H1 (cell line): ENCODE results near the gene DGKD. TPM values are rescaled to one million over a fixed set of nuclear protein-coding genes. Genes with fewer than 3 reads are reported as not detected.

Experiments
- CTBP2 ChIP-seq: IDR thresholded peaks from 2 replicates; pipeline ENCODE4 v1.7.0; 2011; ENCODE audit warnings: borderline replicate concordance, mild to moderate bottlenecking, moderate library complexity, mixed read lengths, low read length; ENCODE audit not compliant: insufficient read depth, insufficient read length
- GTF2F1 ChIP-seq: IDR thresholded peaks from 2 replicates; pipeline ENCODE4 v1.6.1; 2012; ENCODE audit warnings: low read depth, low read length, improper control_type of control experiment, borderline replicate concordance
- RBBP5 ChIP-seq: IDR thresholded peaks from 2 replicates; pipeline ENCODE4 v1.7.1; 2012; ENCODE audit warnings: low read depth, mild to moderate bottlenecking, inconsistent platforms, low read length, moderate library complexity, borderline replicate concordance
- polyA plus RNA-seq, 7 experiments: library from polyadenylated mRNA; depleted of rRNA in 3 of 7; stranded (reverse) in 5 of 7; unstranded in 2 of 7; fragments of >200 nt in 5 of 7; fragments of 200-250 nt in 2 of 7; gene quantifications; 1 replicate in 5 of 7; 2 replicates in 1 of 7; 4 replicates in 1 of 7; pipeline versions ENCODE4 v1.2.1 to v1.2.3, GENCODE V29; 2011 to 2013; ENCODE audit warnings: missing spikeins in 2 of 7, mixed read lengths in 2 of 7
- total RNA-seq: library from RNA; stranded (reverse); fragmentation: NEBNext Ultra II Directional; extraction: Animal tissue kit (Norgen Biotek cat#: 25700); gene quantifications from 2 replicates; pipeline ENCODE4 v1.2.1, GENCODE V29; 2021

Gene DGKD
- total and polyA plus RNA-seq, 2 of the 8 experiments (the other 6 are each of a cell fraction or from before 2014, with no cell fraction given): 7.7 to 30.9 TPM

GRCh38 chr2:233449081-233449901 lies 95.0 kb downstream of the DGKD start (continued):
- no peak for TF ChIP-seq RBBP5
- no peak for TF ChIP-seq CTBP2
- TF ChIP-seq GTF2F1: no peak
